Tibial artery (tissue), 4 donors: ENCODE measurements around the gene LIMA1.
"Not testable (repeated sequence)": the region's sequence is repeated elsewhere in the genome, so short reads cannot be mapped to it uniquely, and the experiment has no call there.

Experiments
- DNase-seq, 2 donors: peaks; one replicate each; pipeline ENCODE4 v3.0.0-alpha.2; 2019
- H3K27ac ChIP-seq, 2 donors: fragments of 200-600 bp; sonication (generic) in 1 of 2; 1 replicate in 1 of 2; 2 replicates in 1 of 2; pipeline ENCODE4 v1.5.1; 2018 to 2019; ENCODE audit warnings: mild to moderate bottlenecking in 1 of 2
- H3K27me3 ChIP-seq, 2 donors: fragments of 200-600 bp; sonication (generic) in 1 of 2; one replicate each; pipeline versions ENCODE4 v1.5.1 to v1.6.0; 2016 to 2019
- H3K36me3 ChIP-seq, 3 donors: fragments of 200-600 bp; sonication (generic) in 2 of 3; one replicate each; pipeline ENCODE4 v1.5.1; 2016 to 2019; ENCODE audit warnings: mild to moderate bottlenecking in 2 of 3
- H3K4me1 ChIP-seq, 4 donors: fragments of 200-600 bp; sonication (generic) in 2 of 4; 1 replicate in 3 of 4; 2 replicates in 1 of 4; pipeline ENCODE4 v1.5.1; 2016 to 2019
- H3K4me3 ChIP-seq, 2 donors: fragments of 200-600 bp; sonication (generic) in 1 of 2; 1 replicate in 1 of 2; 2 replicates in 1 of 2; pipeline ENCODE4 v1.5.1; 2018 to 2019; ENCODE audit warnings: mild to moderate bottlenecking in 2 of 2
- H3K9me3 ChIP-seq, 3 donors: fragments of 200-600 bp; sonication (generic) in 1 of 3; one replicate each; pipeline ENCODE4 v1.5.1; 2016 to 2019
- CTCF ChIP-seq, 2 experiments: fragments of 200-600 bp in 1 of 2; fragments of 450-650 bp in 1 of 2; IDR thresholded peaks; one replicate each; pipeline ENCODE4 v1.5.1; 2017 to 2019; ENCODE audit warnings: antibody characterized with exemption in 2 of 2, mild to moderate bottlenecking in 1 of 2, moderate library complexity in 1 of 2
- intact Hi-C: fragments of 100-400 bp; cut with DNase I; formaldehyde crosslinking; loops from one replicate; pipeline ENCODE4 v1.15.0; 2023; ENCODE audit warnings: low total_unique reads

LIMA1 gene

GRCh38 chr12:50151047-50151687 lies 132.2 kb downstream of the LIMA1 start:
- DNase-seq, result no peak
- H3K36me3 ChIP-seq, result peaks cover 3 to 5% (median 4%) of the 10 kb centered on the region in 3 donors
- no peak for TF ChIP-seq CTCF (IDR thresholded peaks at IDR 0.05)
- H3K4me1 ChIP-seq, result peaks cover 0 to 9% (median 0%) of the 10 kb centered on the region in 4 donors
- no peak overlapping the region for H3K4me3 ChIP-seq
- intact Hi-C loops, result no loop called here
- no peaks in the 10 kb centered on the region for H3K9me3 ChIP-seq
- H3K27me3 ChIP-seq, result no peaks in the 10 kb centered on the region
- H3K27ac ChIP-seq, result no peak overlapping the region

DNA sequence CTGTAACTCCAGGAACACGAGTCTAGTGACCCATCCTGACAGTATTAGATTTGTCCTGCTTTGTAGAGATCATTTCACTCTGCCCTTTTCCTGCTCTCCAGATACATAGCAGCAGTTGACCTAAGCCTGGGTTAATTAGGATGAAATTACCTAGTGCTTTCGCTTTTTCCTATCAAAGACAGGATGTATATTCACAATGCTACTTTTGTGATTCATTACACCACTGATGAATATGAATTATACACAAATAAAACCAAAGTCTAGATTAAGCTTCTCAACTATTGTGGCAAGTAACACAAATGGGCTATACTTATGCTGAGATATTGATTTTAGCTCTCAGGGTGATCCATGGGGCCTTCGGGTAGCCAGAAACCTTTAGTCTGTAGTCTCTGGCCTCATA lies 134.0 kb downstream of the LIMA1 start:
- TF ChIP-seq CTCF (IDR thresholded peaks at IDR 0.05), result no peak
- no peak overlapping the region for H3K4me3 ChIP-seq
- H3K36me3 ChIP-seq, result peaks cover 3 to 5% (median 4%) of the 10 kb centered on the region in 3 donors
- peaks cover 0 to 14% (median 5%) of the 10 kb centered on the region in 4 donors for H3K4me1 ChIP-seq
- H3K27ac ChIP-seq, result no peak overlapping the region
- H3K9me3 ChIP-seq, result no peaks in the 10 kb centered on the region
- no peak for DNase-seq
- H3K27me3 ChIP-seq, result no peaks in the 10 kb centered on the region
- intact Hi-C loops, result no loop called here

DNA sequence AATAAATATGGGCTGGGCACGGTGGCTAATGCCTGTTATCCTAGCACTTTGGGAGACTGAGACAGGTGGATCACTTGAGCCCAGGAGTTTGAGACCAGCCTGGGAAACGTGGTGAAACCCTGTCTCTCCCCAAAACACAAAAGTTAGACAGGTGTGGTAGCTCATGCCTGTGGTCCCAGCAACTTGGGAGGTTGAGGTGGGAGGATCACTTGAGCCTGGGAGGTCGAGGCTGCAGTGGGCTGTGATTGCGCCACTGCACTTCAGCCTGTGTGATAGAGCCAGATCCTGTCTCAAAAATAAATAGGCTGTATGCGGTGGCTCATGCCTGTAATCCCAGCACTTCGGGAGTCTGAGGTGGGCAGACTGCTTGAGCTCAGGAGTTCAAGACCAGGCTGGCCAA lies 135.3 kb downstream of the LIMA1 start:
- H3K27ac ChIP-seq, H3K9me3 ChIP-seq, intact Hi-C loops, H3K4me3 ChIP-seq, H3K27me3 ChIP-seq, H3K36me3 ChIP-seq, DNase-seq: not testable (repeated sequence)
- H3K4me1 ChIP-seq, result peaks cover 0 to 14% (median 5%) of the 10 kb centered on the region in 4 donors

- no peaks in the 10 kb centered on the region for H3K27me3 ChIP-seq
- H3K36me3 ChIP-seq, result peaks cover 0 to 14% (median 7%) of the 10 kb centered on the region in 3 donors
- H3K27ac ChIP-seq, result no peak overlapping the region
- no peak for DNase-seq
- no peaks in the 10 kb centered on the region for H3K9me3 ChIP-seq
- no peak for TF ChIP-seq CTCF (IDR thresholded peaks at IDR 0.05)
- H3K4me1 ChIP-seq, result peaks cover 0 to 14% (median 5%) of the 10 kb centered on the region in 4 donors
- no peak overlapping the region for H3K4me3 ChIP-seq
- intact Hi-C loops, result no loop called here
Observed at GRCh38 chr12:50147281-50147680, 136.0 kb downstream of the LIMA1 start.

- Histone ChIP-seq H3K36me3 (peaks cover 13 to 29% (median 16%) of the 10 kb centered on the region in 3 donors), H3K9me3 (no peaks in the 10 kb centered on the region), H3K27ac (no peak overlapping the region), H3K27me3 (no peaks in the 10 kb centered on the region), H3K4me1 (peaks cover 0 to 14% (median 5%) of the 10 kb centered on the region in 4 donors), H3K4me3 (no peak overlapping the region)
- no peak for DNase-seq
- intact Hi-C loops, result no loop called here
- TF ChIP-seq CTCF (IDR thresholded peaks at IDR 0.05), result no peak
Observed at GRCh38 chr12:50145439-50145838, 137.9 kb downstream of the LIMA1 start.

DNA sequence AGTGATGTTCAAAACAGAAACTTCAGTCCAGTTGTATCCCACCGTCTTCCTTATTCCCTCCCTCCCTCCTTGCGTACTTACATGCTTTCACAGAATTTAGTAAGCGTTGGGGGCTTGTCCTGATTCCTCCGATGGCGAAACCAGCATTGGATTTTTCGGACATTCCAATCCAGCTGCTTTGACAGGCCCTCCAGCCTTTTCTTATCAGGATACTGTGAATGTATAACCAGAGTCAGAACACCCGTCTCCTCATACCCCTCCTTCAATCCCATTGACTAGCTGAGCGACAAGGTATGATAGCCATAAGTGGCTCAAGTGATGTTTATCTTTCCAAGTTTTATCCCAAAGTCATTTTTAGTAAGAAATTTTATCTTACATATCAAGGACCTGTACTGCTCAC lies 140.3 kb downstream of the LIMA1 start:
- H3K27ac ChIP-seq, result no peak overlapping the region
- no peaks in the 10 kb centered on the region for H3K9me3 ChIP-seq
- no peak overlapping the region for H3K4me3 ChIP-seq
- H3K27me3 ChIP-seq, result no peaks in the 10 kb centered on the region
- peaks cover 0 to 9% (median 4%) of the 10 kb centered on the region in 4 donors for H3K4me1 ChIP-seq
- DNase-seq, result no peak
- TF ChIP-seq CTCF (IDR thresholded peaks at IDR 0.05), result no peak
- H3K36me3 ChIP-seq, result peaks cover 15 to 41% (median 34%) of the 10 kb centered on the region in 3 donors
- intact Hi-C loops, result no loop called here
